Naive B cell (primary cell): ENCODE data around the gene KRT5. TPM values are rescaled to one million over a fixed set of nuclear protein-coding genes. Genes with fewer than 3 reads are reported as not detected.

ENCODE experiments used
- ATAC-seq, 2 donors: fragments of 150-1000 bp; cut with Tn5 transposase; 2 replicates each; pipeline ENCODE4 v1.10.0; 2021; ENCODE audit warnings: low read depth in 2 of 2, mild to moderate bottlenecking in 2 of 2, moderate library complexity in 2 of 2
- DNase-seq: peaks from one replicate; pipeline ENCODE4 v3.0.0; 2022
- H3K27ac Mint-ChIP-seq, 6 donors: one replicate each; pipeline ENCODE4 v1.8.0; 2020 to 2022; ENCODE audit warnings: mild to moderate bottlenecking in 6 of 6, mixed read lengths in 6 of 6, moderate library complexity in 5 of 6, inconsistent platforms in 2 of 6
- H3K27me3 Mint-ChIP-seq, 3 donors: one replicate each; pipeline ENCODE4 v1.8.0; 2021 to 2022; ENCODE audit warnings: mixed read lengths in 3 of 3, mild to moderate bottlenecking in 1 of 3
- H3K36me3 Mint-ChIP-seq, 2 donors: one replicate each; pipeline ENCODE4 v1.8.0; 2020 to 2022; ENCODE audit warnings: mixed read lengths in 2 of 2, inconsistent platforms in 1 of 2, mild to moderate bottlenecking in 1 of 2
- H3K4me1 Mint-ChIP-seq, 3 donors: one replicate each; pipeline ENCODE4 v1.8.0; 2020 to 2022; ENCODE audit warnings: mixed read lengths in 3 of 3, inconsistent platforms in 1 of 3, mild to moderate bottlenecking in 1 of 3, moderate library complexity in 1 of 3
- H3K4me3 Mint-ChIP-seq, 8 donors: one replicate each; pipeline ENCODE4 v1.8.0; 2020 to 2022; ENCODE audit warnings: mild to moderate bottlenecking in 8 of 8, mixed read lengths in 8 of 8, moderate library complexity in 8 of 8, inconsistent platforms in 2 of 8
- H3K9me3 Mint-ChIP-seq, 7 donors: one replicate each; pipeline ENCODE4 v1.8.0; 2020 to 2022; ENCODE audit warnings: mixed read lengths in 7 of 7, mild to moderate bottlenecking in 5 of 7, inconsistent platforms in 2 of 7, moderate library complexity in 1 of 7
- polyA plus RNA-seq, 6 donors: library from polyadenylated mRNA; unstranded; fragments of 300-500 nt; fragmentation: Illumina TruSeq; gene quantifications; one replicate each; pipeline ENCODE4 v1.2.3, GENCODE V29; 2021; ENCODE audit warnings: low read depth in 6 of 6

The KRT5 gene
- polyA plus RNA-seq, 6 donors from 2014 or later = not detected

- ATAC-seq (no peak), DNase-seq (no peak)
- Mint-ChIP-seq H3K4me1 (no peaks in the 10 kb centered on the region), H3K9me3 (no peaks in the 10 kb centered on the region), H3K27me3 (peaks cover 5 to 12% (median 12%) of the 10 kb centered on the region in 3 donors), H3K36me3 (no peaks in the 10 kb centered on the region), H3K4me3 (no peak overlapping the region), H3K27ac (no peak overlapping the region)
Observed at GRCh38 chr12:52522346-52523011, 2.3 kb upstream of the KRT5 start.

GRCh38 chr12:52521568-52522266 lies 1.5 kb upstream of the KRT5 start:
- Mint-ChIP-seq H3K36me3 (no peaks in the 10 kb centered on the region), H3K27ac (no peak overlapping the region), H3K4me3 (no peak overlapping the region), H3K4me1 (no peaks in the 10 kb centered on the region), H3K27me3 (peaks cover 5 to 12% (median 12%) of the 10 kb centered on the region in 3 donors), H3K9me3 (no peaks in the 10 kb centered on the region)
- no peak for DNase-seq
- ATAC-seq = no peak

- Mint-ChIP-seq H3K27ac (no peak overlapping the region), H3K4me1 (no peaks in the 10 kb centered on the region), H3K9me3 (no peaks in the 10 kb centered on the region), H3K36me3 (no peaks in the 10 kb centered on the region), H3K27me3 (peaks cover 5 to 13% (median 12%) of the 10 kb centered on the region in 3 donors), H3K4me3 (no peak overlapping the region)
- ATAC-seq (no peak), DNase-seq (no peak)
Observed at GRCh38 chr12:52521175-52521567, 977 bp upstream of the KRT5 start.

- Mint-ChIP-seq H3K9me3 (no peaks in the 10 kb centered on the region), H3K4me1 (no peaks in the 10 kb centered on the region), H3K27ac (no peak overlapping the region), H3K4me3 (no peak overlapping the region), H3K27me3 (peaks cover 5 to 25% (median 23%) of the 10 kb centered on the region in 3 donors), H3K36me3 (no peaks in the 10 kb centered on the region)
- no peak for ATAC-seq
- no peak for DNase-seq
Observed at GRCh38 chr12:52519387-52519703, 849 bp downstream of the KRT5 start.

GRCh38 chr12:52518574-52519386 lies 1.4 kb downstream of the KRT5 start:
- no peak for DNase-seq
- no peaks in the 10 kb centered on the region for H3K9me3 Mint-ChIP-seq

GRCh38 chr12:52517888-52518287 lies 2.3 kb downstream of the KRT5 start:
- Mint-ChIP-seq H3K27me3 (peaks cover 7 to 25% (median 18%) of the 10 kb centered on the region in 3 donors), H3K9me3 (no peaks in the 10 kb centered on the region), H3K27ac (no peak overlapping the region), H3K36me3 (no peaks in the 10 kb centered on the region), H3K4me3 (no peak overlapping the region), H3K4me1 (no peaks in the 10 kb centered on the region)
- ATAC-seq (no peak), DNase-seq (no peak)

More at GRCh38 chr12:52518574-52519386, 1.4 kb downstream of the KRT5 start:
- ATAC-seq = no peak
- Mint-ChIP-seq H3K36me3 (no peaks in the 10 kb centered on the region), H3K27me3 (peaks cover 11 to 25% (median 23%) of the 10 kb centered on the region in 3 donors), H3K27ac (no peak overlapping the region), H3K4me3 (peak overlapping the region in 1 of 8 donors; percentile 15), H3K4me1 (no peaks in the 10 kb centered on the region)

GRCh38 chr12:52517005-52517835 lies 3.0 kb downstream of the KRT5 start:
- Mint-ChIP-seq H3K36me3 (no peaks in the 10 kb centered on the region), H3K27ac (no peak overlapping the region), H3K4me1 (no peaks in the 10 kb centered on the region), H3K9me3 (peaks cover 0 to 1% (median 0%) of the 10 kb centered on the region in 7 donors), H3K27me3 (peaks cover 7 to 29% (median 13%) of the 10 kb centered on the region in 3 donors), H3K4me3 (no peak overlapping the region)
- ATAC-seq = no peak
- no peak for DNase-seq

GRCh38 chr12:52515927-52516831 lies 4.0 kb downstream of the KRT5 start:
- Mint-ChIP-seq H3K27ac (no peak overlapping the region), H3K27me3 (peaks cover 7 to 22% (median 12%) of the 10 kb centered on the region in 3 donors)

GRCh38 chr12:52515319-52515646 lies 4.9 kb downstream of the KRT5 start:
- Mint-ChIP-seq H3K36me3 (peaks cover 0 to 4% of the 10 kb centered on the region in 2 donors), H3K4me3 (no peak overlapping the region), H3K27ac (no peak overlapping the region), H3K27me3 (peaks cover 7 to 23% (median 12%) of the 10 kb centered on the region in 3 donors), H3K9me3 (peaks cover 3 to 15% (median 7%) of the 10 kb centered on the region in 7 donors), H3K4me1 (no peaks in the 10 kb centered on the region)
- DNase-seq (no peak), ATAC-seq (no peak)

More at GRCh38 chr12:52515927-52516831, 4.0 kb downstream of the KRT5 start:
- no peaks in the 10 kb centered on the region for H3K4me1 Mint-ChIP-seq
- no peak overlapping the region for H3K4me3 Mint-ChIP-seq
- H3K9me3 Mint-ChIP-seq = peaks cover 3 to 8% (median 3%) of the 10 kb centered on the region in 7 donors
- DNase-seq = no peak
- no peak for ATAC-seq
- peaks cover 0 to 4% of the 10 kb centered on the region in 2 donors for H3K36me3 Mint-ChIP-seq

GRCh38 chr12:52514471-52515318 lies 5.5 kb downstream of the KRT5 start:
- peaks cover 3 to 19% (median 11%) of the 10 kb centered on the region in 7 donors for H3K9me3 Mint-ChIP-seq
- H3K27me3 Mint-ChIP-seq = peaks cover 11 to 29% (median 18%) of the 10 kb centered on the region in 3 donors
- no peaks in the 10 kb centered on the region for H3K4me1 Mint-ChIP-seq
- DNase-seq (no peak), ATAC-seq (no peak)
- H3K36me3 Mint-ChIP-seq = peaks cover 0 to 4% of the 10 kb centered on the region in 2 donors
- H3K4me3 Mint-ChIP-seq = no peak overlapping the region
- H3K27ac Mint-ChIP-seq = no peak overlapping the region

- Mint-ChIP-seq H3K4me3 (no peak overlapping the region), H3K27me3 (peaks cover 17 to 26% (median 23%) of the 10 kb centered on the region in 3 donors), H3K27ac (no peak overlapping the region), H3K4me1 (no peaks in the 10 kb centered on the region), H3K36me3 (peaks cover 0 to 4% of the 10 kb centered on the region in 2 donors), H3K9me3 (peaks cover 3 to 19% (median 11%) of the 10 kb centered on the region in 7 donors)
- DNase-seq (no peak), ATAC-seq (no peak)
Observed at GRCh38 chr12:52513736-52514135, 6.5 kb downstream of the KRT5 start.
